Adrenal gland (tissue), 12 donors: ENCODE measurements around the gene TGFBR3. TPM values are rescaled to one million over a fixed set of nuclear protein-coding genes. Genes with fewer than 3 reads are reported as not detected.
A peak's percentile ranks its signal among the peaks of the same experiment; 100 is the strongest.

Source experiments
- DNase-seq, 7 donors: peaks; one replicate each; pipeline ENCODE4 v3.0.0-alpha.2; 2019 to 2020
- H3K27ac ChIP-seq, 5 donors: fragments of 200-600 bp; sonication (generic) in 4 of 5; 1 replicate in 3 of 5; 2 replicates in 2 of 5; pipeline versions ENCODE4 v1.5.1 to v1.8.0; 2016 to 2020; ENCODE audit warnings: mild to moderate bottlenecking in 1 of 5
- H3K27me3 ChIP-seq: fragments of 200-600 bp; 2 replicates; pipeline ENCODE4 v1.8.0; 2021
- H3K36me3 ChIP-seq, 2 donors: fragments of 200-600 bp; replicated peaks in 1 of 2; 1 replicate in 1 of 2; 2 replicates in 1 of 2; pipeline versions ENCODE4 v1.5.1 to v1.8.0; 2018 to 2022
- H3K4me1 ChIP-seq, 2 donors: fragments of 200-600 bp; replicated peaks in 1 of 2; 1 replicate in 1 of 2; 2 replicates in 1 of 2; pipeline versions ENCODE4 v1.5.1 to v1.8.0; 2018 to 2021
- H3K4me3 ChIP-seq, 4 donors: fragments of 200-600 bp; sonication (generic) in 3 of 4; one replicate each; pipeline ENCODE4 v1.5.1; 2016 to 2018
- H3K9me3 ChIP-seq, 3 donors: fragments of 200-600 bp; sonication (generic) in 1 of 3; replicated peaks in 1 of 3; 1 replicate in 2 of 3; 2 replicates in 1 of 3; pipeline versions ENCODE4 v1.5.1 to v1.8.0; 2016 to 2021
- POLR2A ChIP-seq, 2 donors: fragments of 450-650 bp; IDR thresholded peaks; one replicate each; pipeline ENCODE4 v1.6.1; 2017; ENCODE audit warnings: antibody characterized with exemption in 2 of 2, mild to moderate bottlenecking in 2 of 2, moderate library complexity in 1 of 2
- WGBS, 4 donors: extraction: QIAGEN DNeasy Blood & Tissue Kit in 2 of 4; methylation state at CpG; one replicate each; pipeline versions ENCODE4 v1.1.5 to v1.1.7; 2013 to 2017; 5-methylcytosine and 5-hydroxymethylcytosine counted together
- intact Hi-C, 2 donors: fragments of 100-400 bp; cut with DNase I; formaldehyde crosslinking; loops; one replicate each; pipeline versions ENCODE4 v1.14.1 to v1.15.0; 2022 to 2023
- polyA plus RNA-seq, 3 donors: library from polyadenylated mRNA; stranded (reverse); fragments of 200-250 nt in 2 of 3; fragments of 350-450 nt in 1 of 3; fragmentation: Illumina TruSeq in 1 of 3; extraction: RNeasy Lipid Tissue Mini Kit (QIAGEN cat#74804) in 1 of 3; gene quantifications; one replicate each; pipeline ENCODE4 v1.2.3, GENCODE V29; 2013 to 2014
- total RNA-seq, 9 donors: library from RNA; depleted of rRNA in 4 of 9; stranded (reverse); fragments of >200 nt in 4 of 9; fragments of 120-200 nt in 1 of 9; fragmentation: NEBNext Ultra II Directional in 1 of 9; extraction: Animal tissue kit (Norgen Biotek cat#: 25700) in 1 of 9; gene quantifications; one replicate each; pipeline versions ENCODE4 v1.1.0 to v1.2.4, GENCODE V29; 2013 to 2023
- TF ChIP-seq, protein P1 (sequence below), 6 experiments: fragments of 450-650 bp in 4 of 6; fragments of 200-600 bp in 2 of 6; sonication (generic) in 1 of 6; IDR thresholded peaks; 1 replicate in 5 of 6; 2 replicates in 1 of 6; pipeline versions ENCODE4 v1.5.1 to v1.8.0; 2016 to 2021; ENCODE audit warnings: antibody characterized with exemption in 6 of 6, mild to moderate bottlenecking in 2 of 6, moderate library complexity in 1 of 6
- donor health status: healthy with polysubstance abuse.
- donor health status: Bipolar disorder and iron deficiency.
- donor health status: DM: yes; HTN: yes; CAD: no.
- donor health status: DM: no; HTN: no; CAD: no.
- donor health status: DM: no; HTN: no; CAD: no.
- donor health status: DM: yes; HTN: yes; CAD: no.

TGFBR3 gene
- total and polyA plus RNA-seq, 12 donors = 13.9 to 340 (median 148) TPM

DNA sequence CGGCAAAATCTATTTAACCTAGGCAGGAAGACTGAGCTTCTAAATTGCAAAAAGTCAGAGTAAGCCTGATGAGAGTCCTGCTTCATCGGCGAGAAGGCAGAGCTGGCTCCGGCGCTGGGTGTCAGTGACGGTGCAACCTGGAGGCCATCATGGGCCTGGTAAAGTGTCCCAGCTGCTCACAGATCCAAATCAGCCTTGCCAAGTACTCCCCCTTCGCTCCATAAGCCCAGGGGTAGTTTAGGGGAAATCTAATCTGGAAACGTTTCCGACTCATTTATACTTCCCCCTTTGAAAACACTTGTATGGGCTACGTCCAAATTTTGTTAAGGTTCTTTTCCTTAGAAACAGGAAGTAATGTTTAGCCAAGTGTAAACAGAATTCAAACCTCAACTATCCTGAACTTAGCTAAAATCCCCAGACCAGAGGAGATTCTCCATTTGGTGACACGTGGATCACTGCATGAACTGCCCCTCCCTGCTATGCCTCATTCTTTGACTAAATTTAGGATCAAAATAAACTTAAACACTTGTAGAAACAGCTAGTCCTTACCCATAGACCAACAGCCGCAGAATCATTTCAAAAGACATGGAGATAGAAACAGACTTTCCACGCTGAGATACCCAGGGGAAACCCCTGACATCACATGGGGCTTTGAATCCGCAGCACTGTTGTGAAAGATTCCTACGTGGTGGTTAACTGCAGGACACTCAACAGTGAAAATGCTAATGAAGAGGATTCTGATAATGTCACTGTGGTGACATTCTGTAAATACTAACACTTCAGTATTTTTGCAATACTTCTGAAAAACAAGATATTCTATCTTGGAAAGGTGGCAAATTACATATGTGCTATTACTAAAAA is 172.7 kb downstream of the TGFBR3 start:
- intact Hi-C loops = no loop called here
- no peak overlapping the region for H3K4me3 ChIP-seq
- 43 to 59% (median 52%) methylated on average over 15 of the region's 15 CpGs for WGBS, 4 donors

DNA sequence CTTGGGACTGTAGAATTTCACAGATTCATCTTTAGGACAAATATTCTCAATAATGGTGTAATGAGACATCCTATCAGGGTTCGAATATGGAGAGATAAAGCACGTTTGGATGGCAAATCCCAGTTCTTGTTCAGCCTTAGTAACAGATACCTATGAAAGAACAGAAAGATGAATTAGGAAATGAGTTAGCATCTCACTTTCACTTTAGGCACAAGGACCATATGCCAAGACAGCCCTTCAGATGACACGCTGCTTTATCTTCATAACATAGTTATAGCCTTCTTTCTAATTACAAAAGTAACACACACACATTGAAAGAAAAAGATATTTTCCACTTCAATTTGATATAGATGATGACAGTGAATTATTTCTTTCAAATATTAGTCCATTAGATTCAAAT is 173.6 kb downstream of the TGFBR3 start:
- H3K4me1 ChIP-seq = peaks cover 9 to 53% of the 10 kb centered on the region in 2 donors
- intact Hi-C loops = no loop called here
- peaks cover 0 to 66% of the 10 kb centered on the region in 2 donors for H3K36me3 ChIP-seq
- peak overlapping the region in 3 of 5 donors; percentile 49 to 80 (median 58) for H3K27ac ChIP-seq
- H3K9me3 ChIP-seq = no peaks in the 10 kb centered on the region
- TF ChIP-seq, protein P1, sequence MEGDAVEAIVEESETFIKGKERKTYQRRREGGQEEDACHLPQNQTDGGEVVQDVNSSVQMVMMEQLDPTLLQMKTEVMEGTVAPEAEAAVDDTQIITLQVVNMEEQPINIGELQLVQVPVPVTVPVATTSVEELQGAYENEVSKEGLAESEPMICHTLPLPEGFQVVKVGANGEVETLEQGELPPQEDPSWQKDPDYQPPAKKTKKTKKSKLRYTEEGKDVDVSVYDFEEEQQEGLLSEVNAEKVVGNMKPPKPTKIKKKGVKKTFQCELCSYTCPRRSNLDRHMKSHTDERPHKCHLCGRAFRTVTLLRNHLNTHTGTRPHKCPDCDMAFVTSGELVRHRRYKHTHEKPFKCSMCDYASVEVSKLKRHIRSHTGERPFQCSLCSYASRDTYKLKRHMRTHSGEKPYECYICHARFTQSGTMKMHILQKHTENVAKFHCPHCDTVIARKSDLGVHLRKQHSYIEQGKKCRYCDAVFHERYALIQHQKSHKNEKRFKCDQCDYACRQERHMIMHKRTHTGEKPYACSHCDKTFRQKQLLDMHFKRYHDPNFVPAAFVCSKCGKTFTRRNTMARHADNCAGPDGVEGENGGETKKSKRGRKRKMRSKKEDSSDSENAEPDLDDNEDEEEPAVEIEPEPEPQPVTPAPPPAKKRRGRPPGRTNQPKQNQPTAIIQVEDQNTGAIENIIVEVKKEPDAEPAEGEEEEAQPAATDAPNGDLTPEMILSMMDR (IDR thresholded peaks at IDR 0.05) = no peak
- TF ChIP-seq POLR2A (IDR thresholded peaks at IDR 0.05) = no peak
- DNase-seq = no peak
- whole genome bisulfite sequencing, 4 donors = 71 to 78% (median 76%) methylated on average over 3 of the region's 3 CpGs
- no peak overlapping the region for H3K4me3 ChIP-seq
- no peaks in the 10 kb centered on the region for H3K27me3 ChIP-seq

More for the DNA sequence above, 172.7 kb downstream of the TGFBR3 start:
- H3K27ac ChIP-seq = peak overlapping the region in 4 of 5 donors; percentile 35 to 80 (median 54)
- H3K4me1 ChIP-seq = peaks cover 9 to 53% of the 10 kb centered on the region in 2 donors
- no peaks in the 10 kb centered on the region for H3K9me3 ChIP-seq
- peak in 1 of 7 donors; percentile 41 for DNase-seq
- no peaks in the 10 kb centered on the region for H3K27me3 ChIP-seq
- TF ChIP-seq, protein P1 (IDR thresholded peaks at IDR 0.05) = no peak
- TF ChIP-seq POLR2A (IDR thresholded peaks at IDR 0.05) = no peak
- peaks cover 0 to 62% of the 10 kb centered on the region in 2 donors for H3K36me3 ChIP-seq

DNA sequence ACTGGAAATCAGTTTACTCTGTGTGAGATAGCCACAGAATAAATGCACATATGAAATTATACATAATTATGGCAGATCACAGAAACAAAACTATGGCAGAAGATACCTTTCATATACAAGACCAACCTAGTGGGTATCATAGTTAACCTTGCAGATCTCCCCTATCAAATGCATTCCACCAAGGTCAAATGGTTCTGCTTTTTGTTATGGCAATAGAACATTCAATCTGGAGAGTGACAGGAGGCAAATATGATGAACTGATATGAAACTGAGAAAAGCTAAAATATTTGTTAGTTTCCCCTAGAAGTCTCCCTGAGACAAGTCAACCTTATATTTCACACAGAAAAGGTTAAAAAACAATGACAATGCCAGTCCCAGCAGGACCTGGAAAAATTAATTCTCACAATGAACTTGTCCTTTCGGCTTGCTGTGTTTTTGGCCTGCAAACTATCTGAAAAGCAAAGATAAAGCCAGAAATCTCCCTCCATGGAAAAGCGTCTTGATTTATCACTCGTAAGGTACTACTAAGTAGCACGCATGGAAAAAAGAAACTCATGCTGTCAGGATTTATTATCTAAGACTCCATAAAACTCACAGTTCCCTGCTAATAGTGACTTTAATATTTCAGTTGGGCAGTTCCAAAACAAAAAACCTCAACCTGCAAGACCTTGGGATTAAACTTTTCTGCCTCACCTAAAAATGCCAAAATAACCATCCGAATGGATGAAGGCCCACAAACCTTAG is 174.3 kb downstream of the TGFBR3 start:
- Histone ChIP-seq H3K4me3 (no peak overlapping the region), H3K36me3 (peaks cover 0 to 66% of the 10 kb centered on the region in 2 donors), H3K4me1 (peaks cover 9 to 53% of the 10 kb centered on the region in 2 donors), H3K27me3 (no peaks in the 10 kb centered on the region), H3K27ac (peak overlapping the region in 3 of 5 donors; percentile 49 to 80 (median 58)), H3K9me3 (no peaks in the 10 kb centered on the region)
- 82 to 86% (median 84%) methylated on average over 5 of the region's 5 CpGs for WGBS, 4 donors
- no peak for TF ChIP-seq POLR2A (IDR thresholded peaks at IDR 0.05)
- TF ChIP-seq, protein P1 (IDR thresholded peaks at IDR 0.05) = no peak
- no peak for DNase-seq
- intact Hi-C loops = no loop called here

DNA sequence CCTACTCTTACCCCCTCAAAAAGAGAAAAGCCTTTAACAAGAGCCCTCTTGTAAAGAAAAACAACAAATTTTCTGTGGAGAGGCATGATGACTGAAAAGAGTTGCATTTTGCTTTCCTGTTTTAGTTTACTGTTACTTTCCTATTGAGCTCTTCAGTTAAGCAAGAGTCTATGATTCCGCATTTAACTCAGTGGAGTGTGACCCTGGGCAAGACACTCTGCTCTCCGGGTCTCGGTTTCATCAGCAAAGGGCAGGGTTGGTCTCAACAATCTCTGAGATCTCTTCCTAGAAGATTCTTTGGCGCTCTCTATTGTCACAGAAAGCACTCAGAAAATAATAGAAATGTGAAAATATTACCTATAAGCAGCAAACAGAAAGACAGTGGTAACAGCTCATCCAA is 175.7 kb downstream of the TGFBR3 start:
- H3K4me3 ChIP-seq = no peak overlapping the region

More for the DNA sequence above, 175.7 kb downstream of the TGFBR3 start:
- TF ChIP-seq, protein P1 (IDR thresholded peaks at IDR 0.05) = no peak
- no peak for TF ChIP-seq POLR2A (IDR thresholded peaks at IDR 0.05)
- peaks cover 0 to 63% of the 10 kb centered on the region in 2 donors for H3K36me3 ChIP-seq
- DNase-seq = peak in 4 of 7 donors; percentile 39 to 60 (median 47)
- 44 to 48% (median 45%) methylated on average over 4 of the region's 4 CpGs for WGBS, 4 donors
- intact Hi-C loops = no loop called here
- H3K4me1 ChIP-seq = peaks cover 9 to 44% of the 10 kb centered on the region in 2 donors
- H3K9me3 ChIP-seq = no peaks in the 10 kb centered on the region
- H3K27ac ChIP-seq = peak overlapping the region in 4 of 5 donors; percentile 12 to 42 (median 40)
- H3K27me3 ChIP-seq = no peaks in the 10 kb centered on the region
